Skin of body (tissue), 2 donors: ENCODE data around the gene METTL27. TPM values are rescaled to one million over a fixed set of nuclear protein-coding genes. Genes with fewer than 3 reads are reported as not detected.
"Not testable (repeated sequence)": the region's sequence is repeated elsewhere in the genome, so short reads cannot be mapped to it uniquely, and the experiment has no call there.

Source experiments
- DNase-seq: peaks from one replicate; lab custom pipeline; 2025; lab: John Stamatoyannopoulos, UW
- total RNA-seq: library from RNA; depleted of rRNA; stranded (reverse); fragments of >200 nt; gene quantifications from one replicate; pipeline ENCODE4 v1.2.3, GENCODE V29; 2014

Gene METTL27
- total RNA-seq, 1 donor from 2014 or later, result 3.2 TPM

DNA sequence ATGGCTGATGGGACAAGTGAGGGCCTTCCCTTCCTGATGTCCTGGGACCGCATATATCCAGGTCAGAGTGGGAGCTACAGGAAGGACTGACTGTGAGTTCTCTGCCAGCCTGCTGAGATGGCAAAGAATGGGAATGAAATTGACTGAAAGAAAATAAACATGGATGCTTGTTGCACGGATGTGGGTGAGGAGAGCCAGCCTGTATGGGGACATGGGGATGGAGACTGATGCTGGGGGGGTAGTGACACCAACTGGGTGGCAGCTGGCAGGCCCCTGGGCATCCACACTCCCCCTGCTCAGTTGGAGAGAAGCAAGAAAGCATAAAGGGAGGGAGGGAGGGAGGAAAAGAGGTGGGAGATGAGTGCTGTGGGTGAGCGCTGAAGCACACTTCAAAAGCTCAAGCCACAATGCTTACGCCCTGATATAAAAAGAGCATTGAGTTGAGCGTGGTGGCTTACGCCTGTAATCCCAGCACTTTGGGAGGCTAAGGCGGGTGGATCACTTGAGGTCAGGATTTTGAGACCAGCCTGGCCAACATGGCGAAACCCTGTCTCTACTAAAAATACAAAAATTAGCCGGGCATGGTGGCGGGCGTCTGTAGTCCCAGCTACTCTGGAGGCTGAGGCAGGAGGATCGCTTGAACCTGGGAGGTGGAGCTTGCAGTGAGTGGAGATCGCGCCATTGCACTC, 20.6 kb downstream of the METTL27 start:
- DNase-seq, result not testable (repeated sequence)

DNA sequence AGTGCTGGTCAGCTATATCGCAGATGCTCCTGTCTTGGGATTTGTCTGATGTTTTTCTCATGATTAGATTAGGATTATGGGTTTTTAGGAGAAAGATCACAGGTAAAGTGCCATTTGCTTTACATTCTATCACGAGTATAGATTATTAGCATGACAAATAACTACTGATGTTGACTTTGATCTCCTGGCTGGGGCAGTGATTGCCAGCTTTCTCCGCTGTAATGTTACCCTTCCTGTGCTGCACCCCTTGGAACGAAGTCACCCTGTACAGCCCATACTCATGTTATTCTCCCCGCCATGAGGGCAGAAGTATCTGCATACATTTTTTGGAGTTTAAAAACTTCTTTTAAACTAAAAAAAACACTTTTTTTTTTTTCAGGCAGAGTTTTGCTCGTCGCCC, 22.3 kb downstream of the METTL27 start:
- DNase-seq, result no peak

DNA sequence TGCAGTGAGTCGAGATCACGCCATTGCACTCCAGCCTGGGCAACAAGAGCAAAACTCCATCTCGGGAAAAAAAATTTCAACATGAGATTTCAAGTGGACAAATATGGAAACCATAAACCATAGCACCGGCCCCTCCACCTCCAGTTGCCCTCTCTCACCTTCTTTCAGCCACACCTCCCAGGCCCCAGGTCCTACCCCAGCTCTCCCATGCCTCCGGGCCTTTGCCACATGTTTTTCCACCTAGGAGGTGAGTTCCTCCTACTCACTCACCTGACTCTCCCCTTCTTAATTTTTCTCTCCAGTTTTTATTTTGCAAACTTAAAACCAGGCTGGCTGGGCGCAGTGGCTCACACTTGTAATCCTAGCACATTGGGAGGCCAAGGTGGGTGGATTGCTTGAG, 25.2 kb downstream of the METTL27 start:
- no peak for DNase-seq

DNA sequence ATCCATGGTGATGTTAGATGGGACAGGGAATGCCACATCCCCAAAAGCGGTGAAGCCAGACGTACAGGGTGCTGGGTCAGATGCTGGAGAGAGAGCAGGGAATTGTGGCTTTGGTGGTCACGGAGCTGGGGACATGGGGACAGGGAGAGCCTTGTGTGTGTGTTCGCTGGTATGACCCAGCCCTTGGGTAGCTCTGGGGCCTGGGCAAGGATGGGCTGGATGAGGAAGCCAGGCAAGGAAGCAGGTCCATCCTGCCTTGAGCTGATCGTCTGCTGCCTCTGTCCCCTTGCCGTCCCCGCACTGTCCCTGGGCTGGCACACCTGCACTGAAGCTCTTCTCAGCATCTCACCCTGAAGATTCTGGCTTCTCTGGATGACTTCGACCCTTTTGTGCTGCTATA, 26.9 kb downstream of the METTL27 start:
- no peak for DNase-seq

DNA sequence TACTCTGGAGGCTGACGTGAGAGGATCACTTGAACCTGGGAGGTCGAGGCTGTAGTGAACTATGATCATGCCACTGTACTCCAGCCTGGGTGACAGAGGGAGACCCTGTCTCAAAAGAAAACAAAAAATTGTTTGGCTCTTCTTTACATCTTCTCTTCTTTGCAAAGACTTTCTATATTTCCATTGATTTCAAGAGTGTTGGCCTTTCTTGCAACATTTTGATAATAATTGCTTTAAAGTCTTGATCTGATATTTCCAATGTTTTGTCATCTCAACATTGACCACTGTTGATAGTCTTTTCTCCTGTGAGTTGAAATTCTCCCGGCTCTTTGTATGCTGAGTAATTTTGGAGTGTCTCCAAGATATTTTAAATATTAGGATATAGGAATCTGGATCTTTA, 29.3 kb downstream of the METTL27 start:
- DNase-seq, result no peak

DNA sequence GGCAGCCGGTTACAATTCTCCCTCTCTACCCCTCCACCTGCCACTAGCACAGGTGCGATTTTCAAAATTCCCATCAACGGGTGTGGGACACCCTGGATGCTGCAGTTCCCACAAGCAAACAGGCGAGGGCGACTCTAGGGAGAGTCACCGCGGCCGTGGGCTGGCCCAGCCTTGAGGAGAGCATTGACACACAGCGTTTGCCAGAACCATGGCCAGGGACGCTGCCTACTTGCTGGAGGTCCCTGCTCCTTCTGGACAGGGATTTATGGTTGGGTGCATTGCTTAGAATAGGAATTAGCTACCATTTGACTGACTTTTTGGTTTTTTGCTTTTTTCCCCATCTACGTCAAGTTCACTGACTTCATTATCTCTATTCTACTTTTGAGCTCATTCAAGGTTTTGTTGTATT, 30.6 kb downstream of the METTL27 start:
- peak; percentile 6 for DNase-seq

DNA sequence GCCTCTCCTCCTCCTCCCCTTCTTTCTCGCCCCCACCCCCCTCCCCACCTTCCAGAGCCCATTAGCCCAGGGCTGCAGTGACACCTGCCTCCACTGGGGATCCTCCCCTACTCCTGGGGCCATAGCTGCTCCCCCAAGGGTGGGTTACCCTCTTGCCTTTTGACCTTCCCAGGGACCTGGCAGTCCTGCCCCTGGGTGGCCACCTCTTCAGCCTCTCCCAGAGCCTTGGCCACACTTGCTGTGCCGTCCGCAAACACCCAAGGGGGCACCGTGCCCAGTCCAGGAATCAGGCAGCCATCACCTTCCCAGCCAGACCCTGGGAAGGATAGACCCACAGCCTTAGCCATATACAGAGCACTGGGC, 31.3 kb downstream of the METTL27 start:
- no peak for DNase-seq

DNA sequence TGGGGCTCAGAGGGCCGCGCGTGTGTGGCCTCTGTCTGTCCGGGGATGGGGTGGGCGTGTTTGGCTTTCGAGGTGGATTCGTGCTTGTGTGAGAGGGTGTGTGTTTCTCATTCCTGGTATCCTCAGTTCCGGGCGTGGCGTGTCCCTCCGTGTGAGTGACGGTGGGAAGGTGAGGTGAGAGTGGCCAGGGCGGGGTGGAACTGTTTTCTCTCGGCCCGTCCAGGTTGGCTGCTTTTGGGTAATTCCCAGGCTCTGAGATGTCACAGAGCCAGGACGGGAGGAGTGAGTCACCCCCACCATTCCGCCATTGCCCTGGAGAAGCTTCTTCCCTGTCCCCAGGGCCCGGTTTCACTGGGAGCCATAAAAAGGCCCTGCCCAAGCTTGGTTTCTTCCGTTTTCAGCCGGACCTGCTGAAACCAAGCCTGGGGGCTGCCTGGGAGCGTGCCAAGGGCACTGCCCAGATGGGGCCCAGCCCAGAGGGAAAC, 32.8 kb downstream of the METTL27 start:
- no peak for DNase-seq

DNA sequence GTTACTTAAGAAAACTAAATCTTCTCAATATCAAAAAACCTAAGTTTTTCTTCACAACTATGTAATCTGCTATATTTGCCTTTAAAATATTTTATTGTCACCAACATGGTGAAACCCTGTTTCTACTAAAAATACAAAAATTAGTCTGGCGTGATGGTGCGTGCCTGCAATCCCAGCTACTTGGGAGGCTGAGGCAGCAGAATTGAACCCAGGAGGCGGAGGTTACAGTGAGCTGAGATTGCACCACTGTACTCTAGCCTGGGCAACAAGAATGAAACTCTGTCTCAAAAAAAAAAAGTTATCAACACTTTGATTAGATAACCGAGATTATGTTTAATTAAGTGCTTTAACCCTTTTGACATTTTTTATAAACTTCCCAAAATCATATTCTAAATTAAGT, 39.9 kb downstream of the METTL27 start:
- no peak for DNase-seq

DNA sequence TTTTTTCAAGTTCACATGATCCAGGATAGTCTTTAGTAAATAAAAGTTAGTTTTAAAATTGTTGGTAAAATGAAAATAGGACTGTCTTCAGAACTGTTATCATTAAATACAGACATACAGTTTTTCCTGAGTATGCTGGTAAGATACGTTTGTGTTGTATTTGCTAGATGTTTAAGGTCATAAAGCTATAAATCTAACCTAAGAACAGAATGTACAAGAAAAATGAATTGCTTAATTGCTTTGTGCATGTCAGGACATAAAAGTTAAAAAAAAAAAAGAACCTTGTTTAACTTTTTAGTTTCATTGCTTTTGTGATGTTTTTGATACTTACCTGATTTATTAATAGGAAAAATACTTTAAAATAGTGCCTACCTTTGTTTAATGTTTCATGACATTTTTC, 40.7 kb downstream of the METTL27 start:
- DNase-seq, result no peak

DNA sequence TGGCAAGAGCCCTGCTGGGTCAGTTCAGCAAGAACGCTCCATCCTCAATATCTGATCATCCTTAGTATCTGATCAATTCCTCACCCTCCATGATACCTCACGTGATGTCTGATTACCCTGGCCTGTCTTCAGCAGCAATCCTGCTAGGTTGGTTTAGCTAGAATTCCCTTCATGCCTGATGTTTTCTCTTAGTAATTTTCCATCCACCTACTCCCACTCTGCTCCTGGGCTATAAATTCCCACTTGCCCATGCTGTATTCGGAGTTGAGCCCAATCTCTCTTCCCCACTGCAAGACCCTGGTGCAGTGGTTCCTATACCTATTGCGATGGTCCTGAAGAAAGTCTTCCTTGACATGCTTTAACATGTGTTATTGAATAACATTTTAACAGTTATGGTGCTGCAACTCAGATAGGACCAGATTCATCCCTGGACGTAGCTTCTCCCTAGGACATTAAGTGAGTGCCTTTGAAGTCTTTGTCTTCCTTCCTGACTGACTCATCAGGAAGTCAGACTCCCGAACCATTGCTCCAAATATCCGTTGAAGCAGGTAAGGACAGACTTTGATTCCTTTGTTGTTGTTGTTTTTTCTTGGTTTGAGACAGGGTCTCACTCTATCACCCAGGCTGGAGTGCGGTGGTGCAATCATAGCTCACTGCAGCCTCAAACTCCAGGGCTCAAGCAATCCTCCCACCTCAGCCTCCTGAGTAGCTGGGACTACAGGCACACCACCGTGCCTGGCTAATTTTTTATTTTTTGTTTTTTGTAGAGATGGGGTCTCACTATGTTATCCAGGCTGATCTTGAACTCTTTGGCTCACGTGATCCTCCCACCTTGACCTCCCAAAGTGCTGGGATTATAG, 42.8 kb downstream of the METTL27 start:
- no peak for DNase-seq

DNA sequence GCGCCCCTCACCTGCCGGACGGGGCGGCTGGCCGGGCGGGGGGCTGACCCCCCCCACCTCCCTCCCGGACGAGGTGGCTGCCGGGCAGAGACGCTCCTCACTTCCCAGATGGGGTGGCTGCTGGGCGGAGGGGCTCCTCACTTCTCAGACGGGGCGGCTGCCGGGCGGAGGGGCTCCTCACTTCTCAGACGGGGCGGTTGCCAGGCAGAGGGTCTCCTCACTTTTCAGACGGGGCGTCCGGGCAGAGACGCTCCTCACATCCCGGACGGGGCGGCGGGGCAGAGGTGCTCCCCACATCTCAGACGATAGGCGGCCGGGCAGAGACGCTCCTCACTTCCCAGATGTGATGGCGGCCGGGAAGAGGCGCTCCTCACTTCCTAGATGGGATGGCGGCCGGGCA, 45.1 kb downstream of the METTL27 start:
- not testable (repeated sequence) for DNase-seq

DNA sequence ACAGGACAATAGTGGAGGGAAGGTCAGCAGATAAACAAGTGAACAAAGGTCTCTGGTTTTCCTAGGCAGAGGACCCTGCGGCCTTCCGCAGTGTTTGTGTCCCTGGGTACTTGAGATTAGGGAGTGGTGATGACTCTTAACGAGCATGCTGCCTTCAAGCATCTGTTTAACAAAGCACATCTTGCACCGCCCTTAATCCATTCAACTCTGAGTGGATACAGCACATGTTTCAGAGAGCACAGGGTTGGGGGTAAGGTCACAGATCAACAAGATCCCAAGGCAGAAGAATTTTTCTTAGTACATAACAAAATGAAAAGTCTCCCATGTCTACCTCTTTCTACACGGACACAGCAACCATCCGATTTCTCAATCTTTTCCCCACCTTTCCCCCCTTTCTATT, 45.7 kb downstream of the METTL27 start:
- not testable (repeated sequence) for DNase-seq

DNA sequence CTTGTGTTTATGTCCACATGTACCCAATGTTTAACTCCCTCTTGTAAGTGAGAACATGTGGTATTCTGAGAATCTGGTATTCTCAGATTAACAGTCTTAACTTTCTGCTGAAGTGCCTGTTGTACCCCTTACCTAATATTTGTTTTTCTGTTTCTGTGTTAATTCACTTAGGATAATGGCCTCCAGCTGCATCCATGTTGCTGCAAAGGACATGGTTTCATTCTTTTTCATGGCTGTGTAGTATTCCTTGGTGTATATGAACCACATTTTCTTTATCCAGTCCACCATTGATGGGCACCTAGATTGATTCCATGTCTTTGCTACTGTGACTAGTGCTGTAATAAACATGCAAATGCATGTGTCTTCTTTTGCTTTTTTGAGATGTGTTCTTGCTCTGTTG, 47.1 kb downstream of the METTL27 start:
- DNase-seq, result not testable (repeated sequence)

DNA sequence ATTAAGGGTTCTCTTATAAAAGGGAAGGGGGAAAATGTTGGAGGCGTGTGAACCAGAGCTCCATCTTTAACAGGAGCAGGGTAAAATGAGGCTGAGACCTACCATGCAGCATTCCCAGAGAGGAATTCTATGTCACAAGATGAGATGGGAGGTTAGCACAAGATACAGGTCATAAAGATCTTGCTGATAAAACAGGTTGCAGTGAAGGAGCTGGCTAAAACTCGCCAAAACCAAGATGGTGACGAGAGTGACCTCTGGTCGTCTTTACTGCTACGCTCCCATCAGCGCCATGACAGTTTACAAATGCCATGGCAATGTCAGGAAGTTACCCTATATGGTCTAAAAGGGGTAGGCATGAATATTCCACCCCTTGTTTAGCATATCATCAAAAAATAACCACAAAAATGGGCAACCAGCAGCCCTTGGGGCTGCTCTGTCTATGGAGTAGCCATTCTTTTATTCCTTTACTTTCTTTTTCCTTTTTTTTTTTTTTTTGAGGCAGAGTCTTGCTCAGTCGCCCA, 51.1 kb downstream of the METTL27 start:
- not testable (repeated sequence) for DNase-seq

DNA sequence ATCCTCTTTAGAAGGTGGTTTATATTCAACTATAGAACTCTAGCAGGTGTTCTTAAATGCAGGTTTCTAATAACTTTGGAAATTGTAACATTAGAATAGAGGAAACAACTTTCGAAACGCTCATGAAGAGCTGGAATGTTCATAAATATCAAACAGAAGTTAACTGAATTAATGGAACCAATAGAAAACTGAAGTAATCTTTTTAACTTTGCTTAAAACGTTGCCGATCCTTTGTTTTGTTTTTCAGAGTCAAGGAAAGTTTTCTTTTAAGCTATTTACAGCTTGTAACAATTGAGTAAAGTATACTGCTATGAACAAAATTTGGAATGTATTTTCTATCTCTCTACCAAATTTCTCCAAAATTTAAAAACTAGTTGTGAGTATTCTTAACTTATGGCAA, 53.3 kb downstream of the METTL27 start:
- DNase-seq, result no peak

DNA sequence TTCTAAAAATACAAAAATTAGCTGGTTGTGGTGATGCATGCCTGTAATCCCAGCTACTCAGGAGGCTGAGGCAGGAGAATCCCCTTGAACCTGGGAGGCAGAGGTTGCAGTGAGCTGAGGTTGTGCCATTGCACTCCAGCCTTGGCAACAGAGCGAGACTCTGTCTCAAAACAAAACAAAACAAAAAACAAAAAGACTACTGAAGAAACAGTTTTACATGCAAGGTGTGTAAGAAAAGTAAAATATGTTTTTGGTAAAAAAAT, 54.6 kb downstream of the METTL27 start:
- not testable (repeated sequence) for DNase-seq

DNA sequence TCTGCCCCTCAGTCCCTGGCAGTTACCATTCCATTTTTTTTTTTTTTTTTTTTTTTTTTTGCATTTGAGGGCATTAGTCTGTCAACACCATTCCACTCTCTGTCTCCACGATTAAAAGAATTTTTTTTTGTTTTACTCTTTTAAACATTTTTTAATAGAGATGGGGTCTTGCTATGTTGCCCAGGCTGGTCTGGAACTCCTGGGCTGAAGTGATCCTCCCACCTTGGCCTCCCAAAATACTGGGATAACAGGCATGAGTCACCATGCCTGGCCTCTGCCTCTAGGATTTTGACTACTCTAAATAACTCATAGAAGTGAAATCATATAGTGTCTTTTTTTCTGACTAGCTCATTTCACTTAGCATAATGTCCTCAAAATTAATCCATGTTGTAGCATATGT, 55.7 kb downstream of the METTL27 start:
- DNase-seq, result no peak

Other genes starting within 250 kb of the METTL27 start
- gene MLXIPL, start 218.0 kb downstream of the METTL27 start, total RNA-seq, result 22.3 TPM
- 3.6 TPM for gene VPS37D, start 174.7 kb downstream of the METTL27 start, total RNA-seq
- 3.4 TPM for gene DNAJC30, start 159.1 kb downstream of the METTL27 start, total RNA-seq
- 28.0 TPM for gene BUD23, start 158.9 kb downstream of the METTL27 start, total RNA-seq
- 8.5 TPM for gene STX1A, start 122.8 kb downstream of the METTL27 start, total RNA-seq
- 8.0 TPM for gene ABHD11, start 103.7 kb downstream of the METTL27 start, total RNA-seq
- gene CLDN3, start 72.2 kb downstream of the METTL27 start, total RNA-seq, result 0.20 TPM
- 75.4 TPM for gene CLDN4, start 11.5 kb downstream of the METTL27 start, total RNA-seq
- not detected for gene TMEM270, start 18.6 kb upstream of the METTL27 start, total RNA-seq
- 321 TPM for gene ELN, start 185.7 kb upstream of the METTL27 start, total RNA-seq
- 6.4 TPM for gene LIMK1, start 241.3 kb upstream of the METTL27 start, total RNA-seq